GM12864 (cell line): Measurements from ENCODE around the gene GZF1.

ENCODE experiments used
- DNase-seq: peaks from one replicate; pipeline ENCODE4 v3.0.0-alpha.2; 2011; ENCODE audit warnings: low read depth
- H3K4me3 ChIP-seq: 2 replicates; pipeline ENCODE4 v1.5.1; 2011; ENCODE audit warnings: mild to moderate bottlenecking, low read depth, low read length, control low read depth
- TF ChIP-seq, protein P1 (sequence below): IDR thresholded peaks from 2 replicates; pipeline ENCODE4 v1.5.1; 2011; ENCODE audit warnings: low read depth, mild to moderate bottlenecking, moderate library complexity, low read length, control low read depth, inconsistent platforms; ENCODE audit errors: missing control alignments

The GZF1 gene

DNA sequence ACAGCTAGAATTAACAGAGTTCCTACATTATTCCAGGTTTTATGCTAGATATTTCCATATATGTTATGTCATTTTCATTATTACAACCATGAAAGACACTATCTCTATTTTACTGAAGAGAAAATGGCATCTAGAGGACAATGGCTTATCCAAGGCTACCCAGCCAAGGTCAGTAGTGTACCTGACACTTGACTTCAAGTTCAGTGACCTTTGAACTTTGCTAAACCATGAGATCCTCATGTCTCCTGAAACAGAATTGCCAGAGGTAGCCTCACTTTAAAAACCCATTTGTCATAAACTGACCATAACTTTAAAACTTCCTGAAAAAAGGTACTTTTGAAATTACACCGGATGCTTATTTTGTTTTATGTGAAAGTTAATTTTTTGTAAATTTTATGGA, 44.9 kb downstream of the GZF1 start:
- no peak for DNase-seq
- H3K4me3 ChIP-seq, result no peak overlapping the region
- TF ChIP-seq, protein P1, sequence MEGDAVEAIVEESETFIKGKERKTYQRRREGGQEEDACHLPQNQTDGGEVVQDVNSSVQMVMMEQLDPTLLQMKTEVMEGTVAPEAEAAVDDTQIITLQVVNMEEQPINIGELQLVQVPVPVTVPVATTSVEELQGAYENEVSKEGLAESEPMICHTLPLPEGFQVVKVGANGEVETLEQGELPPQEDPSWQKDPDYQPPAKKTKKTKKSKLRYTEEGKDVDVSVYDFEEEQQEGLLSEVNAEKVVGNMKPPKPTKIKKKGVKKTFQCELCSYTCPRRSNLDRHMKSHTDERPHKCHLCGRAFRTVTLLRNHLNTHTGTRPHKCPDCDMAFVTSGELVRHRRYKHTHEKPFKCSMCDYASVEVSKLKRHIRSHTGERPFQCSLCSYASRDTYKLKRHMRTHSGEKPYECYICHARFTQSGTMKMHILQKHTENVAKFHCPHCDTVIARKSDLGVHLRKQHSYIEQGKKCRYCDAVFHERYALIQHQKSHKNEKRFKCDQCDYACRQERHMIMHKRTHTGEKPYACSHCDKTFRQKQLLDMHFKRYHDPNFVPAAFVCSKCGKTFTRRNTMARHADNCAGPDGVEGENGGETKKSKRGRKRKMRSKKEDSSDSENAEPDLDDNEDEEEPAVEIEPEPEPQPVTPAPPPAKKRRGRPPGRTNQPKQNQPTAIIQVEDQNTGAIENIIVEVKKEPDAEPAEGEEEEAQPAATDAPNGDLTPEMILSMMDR, result no peak

DNA sequence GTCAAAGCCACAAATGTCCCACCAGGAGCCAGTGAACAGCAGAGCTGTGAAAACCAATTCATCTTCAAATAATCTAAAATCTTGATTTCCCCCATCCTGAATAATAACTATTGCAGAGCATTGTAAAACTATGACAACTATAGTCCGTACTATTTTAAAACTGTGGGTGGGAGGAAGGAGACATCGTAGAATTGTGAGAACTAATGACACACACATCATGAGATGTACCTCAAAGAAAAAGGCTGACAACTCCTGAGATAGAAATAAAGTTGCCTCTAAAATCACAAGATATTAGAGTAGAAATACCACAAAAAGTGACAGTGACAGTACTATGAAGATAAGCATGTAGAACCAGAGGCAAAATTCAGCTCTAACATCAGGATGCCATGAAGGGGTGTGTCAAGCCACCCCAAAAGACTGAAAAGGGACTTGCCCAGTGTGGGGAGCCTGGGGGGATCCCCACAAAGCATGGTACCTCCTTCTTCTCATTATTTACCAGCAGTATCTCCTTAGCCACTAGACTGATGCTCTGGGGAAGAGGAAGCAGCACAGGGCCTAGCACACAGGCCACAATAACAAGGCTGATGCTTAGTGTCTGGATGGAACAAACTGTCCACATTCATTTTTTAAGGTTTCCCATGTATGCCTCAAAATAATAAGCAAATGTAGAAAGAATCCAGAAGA, 45.9 kb downstream of the GZF1 start:
- TF ChIP-seq, protein P1, result no peak
- no peak for DNase-seq
- H3K4me3 ChIP-seq, result no peak overlapping the region

DNA sequence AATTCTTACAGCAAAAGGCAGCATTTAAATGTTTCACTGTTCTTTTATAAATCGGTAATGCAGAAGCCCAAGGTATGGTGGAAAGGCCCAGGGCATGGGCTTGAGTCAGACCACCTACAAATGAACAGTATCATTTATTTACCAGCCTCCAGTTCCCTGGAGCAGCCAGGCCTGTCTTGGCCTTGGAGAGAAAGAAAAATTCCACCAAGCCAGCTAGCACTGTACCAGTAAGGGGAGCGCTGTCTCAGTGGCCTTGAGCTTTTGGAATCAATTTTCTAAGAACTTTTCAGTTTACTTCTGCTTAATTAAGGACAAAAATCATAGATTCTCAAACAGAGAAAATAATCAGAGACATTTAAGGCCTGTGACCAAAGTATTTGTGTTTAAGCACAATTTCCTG, 47.0 kb downstream of the GZF1 start:
- H3K4me3 ChIP-seq, result no peak overlapping the region
- no peak for DNase-seq
- TF ChIP-seq, protein P1, result no peak

DNA sequence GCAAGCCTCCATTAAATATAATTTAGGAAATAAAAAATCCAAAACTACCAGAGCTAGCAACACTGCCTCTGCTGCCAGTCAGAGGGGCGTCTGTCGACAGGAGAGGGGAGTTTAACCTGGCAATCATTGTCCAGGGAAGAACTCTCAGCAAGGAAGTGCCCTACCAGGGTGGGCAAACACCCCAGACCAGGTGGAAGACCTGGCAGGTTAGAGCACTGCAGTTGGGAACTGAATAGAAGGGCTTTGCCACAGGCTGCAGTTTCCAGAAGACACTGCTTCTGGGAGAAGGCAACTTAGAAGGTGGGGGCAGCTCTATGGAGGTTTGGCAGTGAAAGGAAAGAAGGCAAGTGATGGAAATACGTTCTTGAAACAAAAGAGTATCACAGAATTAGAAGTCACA, 47.8 kb downstream of the GZF1 start:
- DNase-seq, result no peak
- TF ChIP-seq, protein P1, result no peak
- H3K4me3 ChIP-seq, result no peak overlapping the region

DNA sequence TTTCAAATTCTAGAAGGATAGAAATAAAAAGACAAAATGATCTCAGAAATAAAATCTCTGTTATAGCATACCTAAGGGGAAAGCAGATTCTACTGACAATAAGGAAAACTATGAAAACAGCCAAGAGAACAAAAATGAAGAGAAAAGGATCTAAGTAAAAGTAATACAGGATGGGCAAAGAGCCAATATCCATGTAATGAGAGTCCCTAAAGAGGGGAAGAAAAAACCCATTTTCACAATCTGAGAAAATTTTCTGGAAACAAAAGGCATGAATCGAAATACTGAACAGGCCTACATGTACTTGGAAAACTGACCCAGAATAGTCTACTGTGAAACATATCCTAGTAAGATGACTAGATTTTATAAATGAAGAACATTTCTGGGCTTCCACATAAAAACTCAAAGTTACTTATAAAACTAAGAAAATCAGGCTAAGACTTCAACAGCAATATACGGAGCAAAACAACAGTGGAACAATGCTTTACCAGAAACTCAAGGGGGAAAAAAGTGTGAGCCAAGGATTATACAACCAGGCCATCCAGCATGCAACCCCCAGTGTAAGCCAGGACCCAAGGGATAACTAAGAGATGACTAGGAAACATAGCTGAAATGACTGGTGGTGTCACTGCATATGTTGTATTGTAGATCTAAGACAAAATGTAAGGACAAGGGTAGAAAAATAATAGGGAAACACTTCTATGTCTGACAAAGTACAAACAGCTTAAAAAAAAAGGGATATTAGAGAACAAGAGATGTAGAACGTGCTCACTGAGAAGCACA, 49.1 kb downstream of the GZF1 start:
- H3K4me3 ChIP-seq, result no peak overlapping the region
- TF ChIP-seq, protein P1, result no peak
- no peak for DNase-seq

DNA sequence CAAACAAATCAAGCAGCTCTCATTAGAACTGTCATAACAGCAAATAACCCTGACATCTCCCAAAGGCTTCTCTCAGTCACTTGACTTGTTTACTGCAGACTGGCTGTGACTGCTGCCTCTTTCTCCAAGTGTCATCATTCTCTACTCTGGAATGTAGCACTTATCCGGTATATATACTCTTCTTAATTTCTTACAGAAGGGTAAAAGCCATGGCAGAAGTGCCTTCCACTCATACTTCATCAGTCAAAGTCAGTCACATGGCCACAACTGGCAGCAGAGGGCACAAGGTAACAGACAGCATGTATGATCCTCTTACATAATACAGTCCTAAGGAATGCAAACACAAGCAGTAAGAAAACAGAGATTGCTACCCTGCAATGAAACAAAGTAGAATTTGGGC, 50.0 kb downstream of the GZF1 start:
- no peak overlapping the region for H3K4me3 ChIP-seq
- TF ChIP-seq, protein P1, result no peak
- no peak for DNase-seq
